ENCODE measurements around the gene LAPTM4A. TPM values are rescaled to one million over a fixed set of nuclear protein-coding genes. Genes with fewer than 3 reads are reported as not detected.
"Not testable (repeated sequence)": the region's sequence is repeated elsewhere in the genome, so short reads cannot be mapped to it uniquely, and the experiment has no call there.

Gene LAPTM4A
- 100 to 1,000 TPM; 167 to 266 (median 175) TPM for polyA plus RNA-seq

GRCh38 chr2:20051532-20052228 lies at the start of gene LAPTM4A:
Gene LAPTM4A (minus strand): TSS chr2:20051628. CDS start chr2:20051520, 108 bp downstream.
- WGBS, 3 donors, result 0 to 1% (median 0%) methylated on average over 45 of the region's 45 CpGs

GRCh38 chr2:20100711-20101110 lies 49.3 kb upstream of the LAPTM4A start:
- WGBS, 3 donors, result 62 to 82% (median 67%) methylated on average over 4 of the region's 4 CpGs

More at GRCh38 chr2:20051532-20052228, at the start of gene LAPTM4A:
- peak within 1 kb of the TSS; percentile 94 for H3K27ac ChIP-seq (ENCODE audit: low read depth, low read length)

GRCh38 chr2:20099780-20100179 lies 48.4 kb upstream of the LAPTM4A start:
- 84 to 88% (median 86%) methylated on average over 6 of the region's 6 CpGs for WGBS, 3 donors
- no peak overlapping the region for H3K27ac ChIP-seq (ENCODE audit: low read depth, low read length)

More at GRCh38 chr2:20100711-20101110, 49.3 kb upstream of the LAPTM4A start:
- no peak overlapping the region for H3K27ac ChIP-seq (ENCODE audit: low read depth, low read length)

- no peak overlapping the region for H3K27ac ChIP-seq (ENCODE audit: low read depth, low read length)
- WGBS, 3 donors, result 18 to 22% (median 19%) methylated on average over 21 of the region's 21 CpGs
Observed at GRCh38 chr2:20097889-20098714, 46.7 kb upstream of the LAPTM4A start.

- no peak overlapping the region for H3K27ac ChIP-seq (ENCODE audit: low read depth, low read length)
- 70 to 82% (median 73%) methylated on average over 1 of the region's 1 CpG for WGBS, 3 donors
Observed at GRCh38 chr2:20095469-20095868, 44.0 kb upstream of the LAPTM4A start.

- H3K27ac ChIP-seq (ENCODE audit: low read depth, low read length), result no peak overlapping the region
Observed at GRCh38 chr2:20094955-20095354, 43.5 kb upstream of the LAPTM4A start.

- WGBS, 3 donors, result 63 to 74% (median 74%) methylated on average over 5 of the region's 5 CpGs
- H3K27ac ChIP-seq (ENCODE audit: low read depth, low read length), result no peak overlapping the region
Observed at GRCh38 chr2:20094142-20094755, 42.8 kb upstream of the LAPTM4A start.

GRCh38 chr2:20093263-20094141 lies 42.1 kb upstream of the LAPTM4A start:
- 31 to 51% (median 49%) methylated on average over 11 of the region's 11 CpGs for WGBS, 3 donors
- no peak overlapping the region for H3K27ac ChIP-seq (ENCODE audit: low read depth, low read length)

GRCh38 chr2:20092901-20093235 lies 41.4 kb upstream of the LAPTM4A start:
- no peak overlapping the region for H3K27ac ChIP-seq (ENCODE audit: low read depth, low read length)
- WGBS, 3 donors, result 92 to 93% (median 92%) methylated on average over 5 of the region's 5 CpGs

- no peak overlapping the region for H3K27ac ChIP-seq (ENCODE audit: low read depth, low read length)
Observed at GRCh38 chr2:20092226-20092900, 40.9 kb upstream of the LAPTM4A start.

GRCh38 chr2:20091305-20091991 lies 40.0 kb upstream of the LAPTM4A start:
- no peak overlapping the region for H3K27ac ChIP-seq (ENCODE audit: low read depth, low read length)
- 31 to 63% (median 39%) methylated on average over 11 of the region's 11 CpGs for WGBS, 3 donors

More at GRCh38 chr2:20092226-20092900, 40.9 kb upstream of the LAPTM4A start:
- 86 to 94% (median 86%) methylated on average over 15 of the region's 15 CpGs for WGBS, 3 donors

- WGBS, 3 donors, result 90 to 91% (median 90%) methylated on average over 9 of the region's 9 CpGs
- H3K27ac ChIP-seq (ENCODE audit: low read depth, low read length), result no peak overlapping the region
Observed at GRCh38 chr2:20089715-20090464, 38.5 kb upstream of the LAPTM4A start.

GRCh38 chr2:20085909-20086308 lies 34.5 kb upstream of the LAPTM4A start:
- H3K27ac ChIP-seq (ENCODE audit: low read depth, low read length), result not testable (repeated sequence)
- WGBS, 3 donors, result 73 to 82% (median 73%) methylated on average over 4 of the region's 4 CpGs

- not testable (repeated sequence) for H3K27ac ChIP-seq (ENCODE audit: low read depth, low read length)
- 90 to 94% (median 93%) methylated on average over 8 of the region's 8 CpGs for WGBS, 3 donors
Observed at GRCh38 chr2:20082812-20083211, 31.4 kb upstream of the LAPTM4A start.

- WGBS, 3 donors, result 31 to 98% (median 85%) methylated on average over 2 of the region's 2 CpGs
- no peak overlapping the region for H3K27ac ChIP-seq (ENCODE audit: low read depth, low read length)
Observed at GRCh38 chr2:20081841-20082240, 30.4 kb upstream of the LAPTM4A start.

- 33 to 62% (median 56%) methylated on average over 8 of the region's 8 CpGs for WGBS, 3 donors
- H3K27ac ChIP-seq (ENCODE audit: low read depth, low read length), result no peak overlapping the region
Observed at GRCh38 chr2:20080839-20081415, 29.5 kb upstream of the LAPTM4A start.

All from adipose tissue (tissue), 3 donors.